Stimulated activated effector memory CD8-positive, alpha-beta T cell treated with anti-CD3 and anti-CD28 coated beads, Interleukin-12 subunit alpha, Interleukin-12 subunit beta, amount 100 ng/mL, for 72 hours (primary cell): ENCODE data around the gene FCHSD2.
A peak's percentile ranks its signal among the peaks of the same experiment; 100 is the strongest.

Experiments
- ATAC-seq: fragments of 150-1000 bp; cut with Tn5 transposase; 2 replicates; pipeline ENCODE4 v1.10.0; 2021
- DNase-seq, 2 donors: peaks; one replicate each; pipeline ENCODE4 v3.0.0; 2021 to 2022; ENCODE audit warnings: low spot score in 2 of 2
- H3K27ac Mint-ChIP-seq: one replicate; pipeline ENCODE4 v1.8.0; 2022; ENCODE audit warnings: mild to moderate bottlenecking, mixed read lengths
- H3K36me3 Mint-ChIP-seq: one replicate; pipeline ENCODE4 v1.8.0; 2022; ENCODE audit warnings: mild to moderate bottlenecking, mixed read lengths
- H3K4me1 Mint-ChIP-seq: one replicate; pipeline ENCODE4 v1.8.0; 2022; ENCODE audit warnings: mixed read lengths
- H3K4me3 Mint-ChIP-seq: one replicate; pipeline ENCODE4 v1.8.0; 2022; ENCODE audit warnings: mild to moderate bottlenecking, mixed read lengths
- H3K9me3 Mint-ChIP-seq: one replicate; pipeline ENCODE4 v1.8.0; 2022; ENCODE audit warnings: mixed read lengths

FCHSD2 gene

DNA sequence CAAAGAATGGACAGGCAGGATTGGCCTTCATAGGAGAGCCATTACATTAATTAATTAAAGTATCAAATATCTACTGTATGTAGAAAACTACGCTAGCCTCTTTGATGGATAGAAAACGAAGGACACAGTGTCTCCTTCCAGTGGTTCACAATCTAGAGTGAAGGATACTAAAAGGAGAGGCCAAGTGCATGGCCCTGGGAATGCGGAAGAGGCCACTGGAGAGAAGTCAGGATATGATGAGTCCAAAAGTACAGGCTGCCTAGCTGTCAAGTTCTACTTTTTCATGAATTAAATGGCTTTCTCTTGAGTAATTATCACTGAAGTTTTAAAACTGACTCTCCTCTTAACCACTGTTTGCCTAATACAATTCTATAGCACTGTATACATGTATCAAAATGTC lies 286.1 kb downstream of the FCHSD2 start:
- Mint-ChIP-seq H3K4me3 (no peak overlapping the region), H3K27ac (no peak overlapping the region), H3K9me3 (no peaks in the 10 kb centered on the region), H3K36me3 (peaks cover 16% of the 10 kb centered on the region), H3K4me1 (no peaks in the 10 kb centered on the region)
- ATAC-seq (no peak), DNase-seq (no peak)

DNA sequence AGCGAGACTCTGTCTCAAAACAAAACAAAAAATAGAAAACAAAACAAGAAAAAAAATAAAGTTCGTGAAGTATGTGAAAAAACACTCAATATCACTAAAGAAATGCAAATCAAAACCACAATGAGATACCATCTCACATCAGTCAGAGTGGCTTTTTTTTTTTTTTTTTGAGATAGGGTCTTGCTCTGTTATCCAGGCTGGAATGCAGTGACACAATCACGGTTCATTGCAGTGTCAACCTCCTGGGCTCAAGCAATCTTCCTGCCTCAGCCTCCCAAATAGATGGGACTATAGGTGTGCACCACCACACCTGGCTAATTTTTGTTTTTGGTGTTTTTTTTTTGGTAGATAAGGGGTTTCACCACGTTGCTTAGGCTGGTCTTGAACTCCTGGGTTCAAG lies 290.4 kb downstream of the FCHSD2 start:
- no peak overlapping the region for H3K4me3 Mint-ChIP-seq
- DNase-seq (no peak), ATAC-seq (no peak)
- peaks cover 6% of the 10 kb centered on the region for H3K36me3 Mint-ChIP-seq
- no peaks in the 10 kb centered on the region for H3K9me3 Mint-ChIP-seq
- peaks cover 6% of the 10 kb centered on the region for H3K4me1 Mint-ChIP-seq
- H3K27ac Mint-ChIP-seq = no peak overlapping the region

DNA sequence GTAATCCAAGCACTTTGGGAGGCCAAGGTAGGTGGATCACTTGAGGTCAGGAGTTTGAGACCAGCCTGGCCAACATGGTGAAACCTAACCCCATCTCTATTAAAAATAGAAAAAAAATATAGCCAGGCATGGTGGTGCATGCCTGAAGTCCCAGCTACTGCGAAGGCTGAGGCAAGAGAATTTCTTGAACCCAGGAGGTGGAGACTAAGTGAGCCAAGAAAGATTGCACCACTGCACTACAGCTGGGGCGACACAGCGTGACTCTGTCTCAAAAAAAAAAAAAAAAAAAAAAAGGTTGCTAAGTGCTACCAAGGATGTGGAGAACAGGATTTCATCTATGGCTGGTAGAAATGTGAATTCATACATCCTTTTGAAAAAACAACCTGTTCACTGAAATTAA lies 291.3 kb downstream of the FCHSD2 start:
- no peak overlapping the region for H3K27ac Mint-ChIP-seq
- peaks cover 14% of the 10 kb centered on the region for H3K36me3 Mint-ChIP-seq
- no peaks in the 10 kb centered on the region for H3K9me3 Mint-ChIP-seq

DNA sequence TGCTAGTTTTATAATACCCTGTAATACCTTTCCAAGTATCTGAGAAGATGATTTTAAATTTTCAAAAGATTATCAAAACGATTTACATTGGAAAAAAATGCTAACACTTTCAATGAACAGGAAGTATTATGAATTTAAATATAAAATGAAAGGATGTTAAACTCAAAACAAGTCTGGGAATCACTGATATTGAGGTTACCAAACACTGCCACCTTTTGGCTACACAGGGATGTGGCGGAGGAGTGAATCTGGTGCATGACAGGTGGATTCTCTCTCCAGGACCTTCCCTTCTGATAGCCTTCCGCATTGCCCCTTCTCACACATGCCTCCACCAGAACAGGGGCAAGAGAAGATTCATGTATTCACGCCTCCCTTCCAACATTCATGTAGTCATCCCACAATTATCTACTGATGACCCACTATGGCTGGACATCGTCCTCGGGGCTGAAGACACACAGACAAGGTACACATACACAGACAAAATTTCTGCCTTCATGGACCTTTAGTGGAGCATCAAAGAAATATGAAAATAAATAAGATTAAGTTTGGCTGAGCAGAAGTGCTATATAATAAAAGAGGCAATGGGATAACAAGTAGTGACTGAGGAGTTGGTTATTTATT lies 293.2 kb downstream of the FCHSD2 start:
- Mint-ChIP-seq H3K4me3 (no peak overlapping the region), H3K9me3 (no peaks in the 10 kb centered on the region), H3K36me3 (peaks cover 28% of the 10 kb centered on the region), H3K27ac (no peak overlapping the region), H3K4me1 (peaks cover 6% of the 10 kb centered on the region)
- ATAC-seq = peak; percentile 51
- no peak for DNase-seq

More for the DNA sequence above, 291.3 kb downstream of the FCHSD2 start:
- Mint-ChIP-seq H3K4me1 (peaks cover 6% of the 10 kb centered on the region), H3K4me3 (no peak overlapping the region)
- DNase-seq = no peak
- no peak for ATAC-seq

DNA sequence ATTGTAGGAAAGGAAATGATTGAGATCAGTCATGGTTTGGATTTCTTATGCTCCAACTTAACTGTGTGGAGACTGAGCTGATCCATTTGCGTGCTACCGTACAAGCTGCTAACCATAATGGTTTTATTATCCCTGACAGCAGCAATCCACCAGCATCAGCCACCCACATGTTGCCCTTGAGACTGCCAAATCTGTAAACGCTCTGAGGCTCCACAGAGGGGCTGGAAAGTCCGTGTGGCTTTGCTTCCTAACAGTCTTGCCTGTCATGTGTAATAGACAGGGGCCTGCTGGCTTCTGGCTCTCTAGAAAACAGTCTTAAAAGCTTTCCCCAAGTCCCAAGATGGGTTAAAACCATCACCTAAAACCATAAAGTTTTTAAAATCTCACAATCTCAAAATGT lies 297.8 kb downstream of the FCHSD2 start:
- peaks cover 6% of the 10 kb centered on the region for H3K4me1 Mint-ChIP-seq
- DNase-seq (no peak), ATAC-seq (no peak)
- H3K27ac Mint-ChIP-seq = peak overlapping the region; percentile 51
- H3K4me3 Mint-ChIP-seq = no peak overlapping the region
- peaks cover 56% of the 10 kb centered on the region for H3K36me3 Mint-ChIP-seq
- H3K9me3 Mint-ChIP-seq = no peaks in the 10 kb centered on the region

DNA sequence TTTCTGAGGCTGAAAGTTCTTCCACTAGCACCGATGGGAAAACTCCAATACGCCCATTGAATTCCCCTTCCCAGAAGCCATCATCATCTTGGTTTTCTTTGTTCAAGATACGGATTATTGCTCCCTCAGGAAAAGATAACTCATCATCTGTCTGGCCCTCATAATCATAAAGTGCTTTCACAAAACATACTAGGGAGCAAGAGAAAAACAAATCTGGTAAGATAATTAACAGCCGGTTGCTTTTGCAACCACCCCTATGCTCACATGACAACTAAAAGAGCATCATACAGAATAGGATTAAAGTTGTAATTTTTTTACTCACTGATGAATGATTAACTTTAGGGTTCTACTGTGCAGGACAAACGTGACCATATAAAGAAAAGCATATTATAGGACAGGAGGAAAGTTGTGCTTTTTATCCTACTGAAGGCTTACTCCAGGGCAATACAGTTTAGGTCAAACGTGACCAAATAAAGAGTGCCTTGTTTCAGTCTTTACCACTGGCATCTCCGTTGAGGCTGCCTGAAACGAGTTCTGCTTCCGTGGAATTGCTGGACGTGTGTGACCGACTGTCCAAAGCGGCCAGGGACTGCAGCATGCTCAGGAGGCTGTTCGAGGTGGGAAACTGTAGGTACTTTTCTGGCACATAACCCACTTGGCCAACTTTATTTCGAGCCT lies 299.3 kb downstream of the FCHSD2 start:
- ATAC-seq (no peak), DNase-seq (no peak)
- Mint-ChIP-seq H3K36me3 (peaks cover 62% of the 10 kb centered on the region), H3K9me3 (no peaks in the 10 kb centered on the region), H3K4me3 (no peak overlapping the region), H3K4me1 (no peaks in the 10 kb centered on the region), H3K27ac (peak overlapping the region; percentile 12)

DNA sequence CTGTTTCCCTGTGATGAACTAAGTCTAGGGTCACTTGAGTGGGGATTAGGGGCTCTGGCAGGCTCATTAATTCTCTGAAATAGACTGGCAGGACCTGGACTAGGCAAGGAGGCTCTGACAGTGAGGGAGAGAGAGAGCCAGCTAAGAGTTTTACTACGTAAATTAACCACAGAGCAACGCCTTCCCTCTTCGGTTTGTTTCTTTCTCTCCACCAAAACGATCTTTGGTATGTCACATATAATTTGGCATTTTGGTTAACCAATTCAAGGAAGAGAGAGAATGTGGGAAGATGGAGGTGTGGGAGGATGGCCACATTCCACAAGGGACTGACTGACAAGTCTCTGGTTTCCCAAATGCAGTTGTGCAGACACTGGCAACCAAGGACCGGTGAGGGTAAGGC lies 300.0 kb downstream of the FCHSD2 start:
- DNase-seq (no peak), ATAC-seq (no peak)
- Mint-ChIP-seq H3K4me1 (no peaks in the 10 kb centered on the region), H3K36me3 (peaks cover 69% of the 10 kb centered on the region), H3K4me3 (no peak overlapping the region), H3K9me3 (no peaks in the 10 kb centered on the region), H3K27ac (peak overlapping the region; percentile 74)

DNA sequence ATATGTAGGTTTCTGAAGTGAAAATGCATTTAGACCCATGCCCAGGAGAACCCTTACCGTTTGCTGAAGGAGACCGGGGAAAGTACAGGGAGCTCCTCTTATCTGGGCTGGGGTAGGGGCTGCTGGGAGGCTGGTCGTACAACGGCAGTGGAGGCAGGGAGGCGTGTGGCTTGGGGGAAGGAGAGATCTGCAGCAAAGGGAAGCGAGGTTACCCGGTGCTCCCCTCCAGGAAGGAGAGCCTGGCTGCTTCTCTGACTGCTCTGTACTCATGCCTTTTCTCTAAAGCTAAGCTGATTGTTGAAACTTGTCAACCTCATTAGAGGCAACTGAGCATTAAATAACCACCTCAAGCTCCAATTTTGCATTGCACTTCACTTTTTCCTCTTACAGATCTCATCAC lies 300.7 kb downstream of the FCHSD2 start:
- no peaks in the 10 kb centered on the region for H3K4me1 Mint-ChIP-seq
- H3K4me3 Mint-ChIP-seq = no peak overlapping the region
- peaks cover 72% of the 10 kb centered on the region for H3K36me3 Mint-ChIP-seq
- no peaks in the 10 kb centered on the region for H3K9me3 Mint-ChIP-seq
- peak overlapping the region; percentile 74 for H3K27ac Mint-ChIP-seq
- DNase-seq (no peak), ATAC-seq (no peak)

DNA sequence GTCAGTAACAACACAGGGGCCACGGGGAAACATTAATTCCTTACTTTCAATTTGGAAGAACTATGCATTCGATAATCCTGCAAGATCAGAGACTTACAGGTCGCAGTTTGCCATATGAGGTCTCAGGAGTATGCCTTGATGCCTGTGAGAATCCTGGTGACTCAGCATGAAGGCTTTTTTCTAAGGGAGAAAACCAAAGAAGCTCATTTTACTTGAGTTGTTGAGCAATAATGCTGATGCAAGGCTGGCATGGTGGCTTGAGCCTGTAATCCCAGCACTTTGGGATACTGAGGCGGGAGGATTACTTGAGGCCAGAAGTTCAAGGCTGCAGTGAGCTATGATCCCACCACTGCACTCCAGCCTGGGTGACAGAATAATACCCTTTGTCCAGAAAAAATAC lies 301.3 kb downstream of the FCHSD2 start:
- no peak overlapping the region for H3K27ac Mint-ChIP-seq
- no peaks in the 10 kb centered on the region for H3K4me1 Mint-ChIP-seq
- DNase-seq (no peak), ATAC-seq (no peak)
- H3K36me3 Mint-ChIP-seq = peaks cover 71% of the 10 kb centered on the region
- no peak overlapping the region for H3K4me3 Mint-ChIP-seq
- no peaks in the 10 kb centered on the region for H3K9me3 Mint-ChIP-seq

DNA sequence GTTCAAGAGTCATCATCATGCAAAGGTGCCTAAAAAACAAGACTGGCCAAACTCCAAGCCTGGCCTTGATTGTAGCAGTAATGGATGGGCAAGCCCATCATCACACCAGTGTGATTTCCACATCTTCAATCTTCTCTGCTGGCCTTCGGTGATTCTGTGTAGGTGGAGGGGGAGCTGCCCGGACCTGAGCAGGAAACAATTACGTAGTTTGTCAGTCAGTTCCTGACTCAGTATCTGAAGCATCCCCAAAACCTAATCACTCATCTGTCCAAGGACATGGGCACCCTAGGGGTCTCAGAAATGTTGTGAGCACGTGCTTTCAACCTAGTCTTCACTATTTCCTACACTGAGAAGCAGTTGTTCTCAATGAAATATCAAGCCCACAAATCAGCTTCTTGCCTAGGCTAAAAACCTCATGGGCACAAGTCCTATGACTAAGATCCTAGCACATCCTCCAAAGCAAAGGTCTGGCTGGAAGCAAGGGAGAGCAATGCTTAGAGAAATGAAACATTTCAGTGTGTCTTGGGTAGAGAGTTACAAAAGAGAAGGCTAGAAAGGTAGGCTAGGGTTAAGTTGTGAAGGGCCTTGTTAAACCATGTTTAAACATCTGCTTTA lies 303.3 kb downstream of the FCHSD2 start:
- DNase-seq (no peak), ATAC-seq (peak; percentile 44)
- H3K4me1 Mint-ChIP-seq = peaks cover 11% of the 10 kb centered on the region
- peak overlapping the region; percentile 11 for H3K27ac Mint-ChIP-seq
- H3K4me3 Mint-ChIP-seq = no peak overlapping the region
- no peaks in the 10 kb centered on the region for H3K9me3 Mint-ChIP-seq
- peaks cover 71% of the 10 kb centered on the region for H3K36me3 Mint-ChIP-seq

DNA sequence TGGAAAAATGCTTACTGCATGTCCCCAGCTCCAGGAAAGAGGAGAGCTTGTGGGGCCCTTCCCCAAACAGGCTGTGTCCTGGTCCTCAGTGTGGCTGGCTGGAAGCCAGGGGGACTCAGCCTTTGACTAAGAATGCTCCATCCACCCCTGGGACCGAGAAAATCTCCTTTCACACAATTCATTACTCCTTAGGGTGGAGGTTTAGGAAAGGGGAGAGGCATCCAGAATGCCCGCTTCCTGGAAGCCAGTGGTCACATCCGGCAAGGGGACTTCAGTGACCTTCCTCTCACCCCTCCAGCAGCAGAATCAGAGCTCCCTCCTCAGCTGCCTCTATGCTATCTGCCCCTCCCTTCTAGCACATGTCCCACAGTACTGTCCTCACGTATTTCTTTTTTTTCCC lies 306.0 kb downstream of the FCHSD2 start:
- no peak overlapping the region for H3K4me3 Mint-ChIP-seq
- H3K27ac Mint-ChIP-seq = peak overlapping the region; percentile 86
- H3K36me3 Mint-ChIP-seq = peaks cover 72% of the 10 kb centered on the region

DNA sequence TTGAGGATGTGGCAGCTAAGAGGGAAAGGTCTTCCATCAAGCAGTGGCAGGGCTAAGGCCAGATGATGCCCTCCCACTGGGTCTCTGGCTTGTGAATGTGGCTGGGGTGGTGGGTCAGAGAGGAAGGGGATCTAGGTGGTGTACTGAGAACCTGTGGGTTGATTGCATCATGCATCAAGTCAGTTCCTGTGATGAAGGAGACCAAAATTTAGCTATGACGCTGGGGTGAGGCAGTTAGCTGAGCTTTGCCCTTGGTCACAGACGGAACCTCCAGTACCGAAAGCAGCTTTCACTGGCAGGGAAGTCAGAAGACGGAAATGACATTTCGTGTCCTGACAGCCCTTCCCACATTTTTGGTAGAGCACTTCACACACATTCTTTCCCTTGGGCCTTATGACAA lies 307.2 kb downstream of the FCHSD2 start:
- H3K36me3 Mint-ChIP-seq = peaks cover 77% of the 10 kb centered on the region
- DNase-seq (peak in 1 of 2 donors; percentile 51), ATAC-seq (peak; percentile 35)
- H3K4me3 Mint-ChIP-seq = no peak overlapping the region
- peak overlapping the region; percentile 86 for H3K27ac Mint-ChIP-seq
- H3K9me3 Mint-ChIP-seq = no peaks in the 10 kb centered on the region
- H3K4me1 Mint-ChIP-seq = peaks cover 25% of the 10 kb centered on the region

More for the DNA sequence above, 306.0 kb downstream of the FCHSD2 start:
- peaks cover 25% of the 10 kb centered on the region for H3K4me1 Mint-ChIP-seq
- DNase-seq (no peak), ATAC-seq (no peak)
- H3K9me3 Mint-ChIP-seq = no peaks in the 10 kb centered on the region

DNA sequence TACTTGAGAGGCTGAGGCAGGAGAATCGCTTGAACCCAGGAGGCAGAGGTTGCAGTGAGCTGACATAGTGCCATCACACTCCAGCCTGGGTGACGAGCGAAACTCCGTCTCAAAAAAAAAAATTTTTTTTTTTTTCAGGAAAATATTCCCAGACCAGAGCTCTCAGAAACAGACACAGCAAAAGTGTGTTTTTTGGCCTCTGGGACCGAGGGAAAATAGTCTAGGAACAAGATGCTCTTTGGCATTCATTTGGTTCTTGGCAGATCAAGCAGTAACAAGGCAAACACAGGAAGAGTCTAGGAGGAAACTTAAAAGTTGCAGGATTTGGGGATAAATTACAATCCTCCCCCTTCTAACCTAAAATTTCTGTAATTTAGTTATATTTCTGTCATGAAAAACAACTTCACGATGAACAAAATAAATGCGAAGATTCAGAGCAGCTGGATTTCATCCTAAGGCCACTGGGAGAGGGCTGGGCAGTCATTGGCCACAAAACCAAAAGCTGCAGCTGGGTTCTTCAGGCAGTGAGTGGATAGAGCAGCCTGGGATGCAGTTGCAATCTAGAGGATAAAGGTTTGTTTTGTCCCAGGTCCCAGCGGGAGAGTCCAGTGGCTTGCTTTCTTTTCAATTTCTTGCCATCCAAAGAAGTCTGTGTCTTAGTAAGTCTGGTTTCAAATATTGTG lies 308.2 kb downstream of the FCHSD2 start:
- peaks cover 30% of the 10 kb centered on the region for H3K4me1 Mint-ChIP-seq
- H3K36me3 Mint-ChIP-seq = peaks cover 85% of the 10 kb centered on the region
- no peak overlapping the region for H3K4me3 Mint-ChIP-seq
- no peak for ATAC-seq
- no peaks in the 10 kb centered on the region for H3K9me3 Mint-ChIP-seq
- peak overlapping the region; percentile 86 for H3K27ac Mint-ChIP-seq
- no peak for DNase-seq

DNA sequence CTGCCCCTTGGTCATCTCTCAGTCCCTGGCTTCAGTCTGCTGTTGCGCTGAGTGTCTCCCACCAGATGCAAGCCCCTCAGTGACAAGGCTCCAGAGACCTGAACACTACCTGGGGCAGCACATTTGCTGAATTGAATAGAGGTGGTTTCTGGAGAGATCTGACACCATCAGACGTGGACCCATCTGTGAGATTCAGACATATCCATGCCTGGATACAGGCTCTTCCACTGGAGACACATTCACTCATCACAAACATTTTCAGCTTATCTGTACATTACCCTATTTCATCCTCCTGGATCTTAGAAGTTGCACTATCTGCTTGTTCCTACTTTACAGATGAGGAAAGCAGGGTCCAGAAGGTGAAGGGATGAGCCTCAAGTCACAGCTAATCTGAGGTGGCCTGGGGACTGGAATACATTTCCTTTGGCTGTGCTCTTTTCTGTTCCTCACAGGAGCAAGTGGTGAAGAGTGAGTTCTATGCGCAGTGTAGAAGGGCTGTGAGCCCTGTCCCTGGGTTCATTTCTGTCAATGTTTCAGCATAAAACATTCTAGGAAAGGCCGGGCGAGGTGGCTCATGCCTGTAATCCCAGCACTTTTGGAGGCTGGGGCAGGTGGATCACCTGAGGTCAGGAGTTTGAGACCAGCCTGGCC lies 308.9 kb downstream of the FCHSD2 start:
- Mint-ChIP-seq H3K9me3 (no peaks in the 10 kb centered on the region), H3K27ac (peak overlapping the region; percentile 86), H3K36me3 (peaks cover 86% of the 10 kb centered on the region), H3K4me3 (no peak overlapping the region), H3K4me1 (peaks cover 35% of the 10 kb centered on the region)
- no peak for DNase-seq
- ATAC-seq = no peak
